GM23248 (cell line): ENCODE measurements around the gene TMEM202. TPM values are rescaled to one million over a fixed set of nuclear protein-coding genes. Genes with fewer than 3 reads are reported as not detected.
A peak's percentile ranks its signal among the peaks of the same experiment; 100 is the strongest.

Source experiments
- DNase-seq: peaks from one replicate; pipeline ENCODE4 v3.0.0-alpha.2; 2015
- H2AFZ ChIP-seq: fragments of 200-600 bp; sonication (generic); 2 replicates; pipeline ENCODE4 v1.6.1; 2016; ENCODE audit warnings: antibody characterized with exemption
- H3F3A ChIP-seq: fragments of 200-600 bp; sonication (generic); 2 replicates; pipeline ENCODE4 v1.6.1; 2016; ENCODE audit warnings: mild to moderate bottlenecking, antibody characterized with exemption, mixed run types; ENCODE audit not compliant: insufficient read depth
- H3K27ac ChIP-seq: fragments of 200-600 bp; sonication (generic); 2 replicates; pipeline ENCODE4 v1.5.1; 2016; ENCODE audit warnings: mild to moderate bottlenecking
- H3K27me3 ChIP-seq: fragments of 200-600 bp; sonication (generic); replicated peaks from 2 replicates; pipeline ENCODE4 v1.6.1; 2016; ENCODE audit warnings: mild to moderate bottlenecking; ENCODE audit not compliant: insufficient read depth
- H3K36me3 ChIP-seq: fragments of 200-600 bp; sonication (generic); 2 replicates; pipeline ENCODE4 v1.6.1; 2016; ENCODE audit warnings: low read depth, mild to moderate bottlenecking
- H3K4me1 ChIP-seq: fragments of 200-600 bp; sonication (generic); 2 replicates; pipeline ENCODE4 v1.6.1; 2016; ENCODE audit warnings: mild to moderate bottlenecking; ENCODE audit not compliant: insufficient read depth
- H3K4me2 ChIP-seq: fragments of 200-600 bp; sonication (generic); one replicate; pipeline ENCODE4 v1.6.1; 2016; ENCODE audit warnings: mild to moderate bottlenecking; ENCODE audit not compliant: unreplicated experiment
- H3K4me3 ChIP-seq: fragments of 200-600 bp; sonication (generic); 2 replicates; pipeline ENCODE4 v1.5.1; 2016; ENCODE audit warnings: mild to moderate bottlenecking
- H3K79me2 ChIP-seq: fragments of 200-600 bp; sonication (generic); 2 replicates; pipeline ENCODE4 v1.6.1; 2016; ENCODE audit warnings: mild to moderate bottlenecking; ENCODE audit not compliant: insufficient read depth
- H3K9ac ChIP-seq: fragments of 200-600 bp; sonication (generic); 2 replicates; pipeline ENCODE4 v1.6.1; 2016; ENCODE audit warnings: mild to moderate bottlenecking
- H3K9me2 ChIP-seq: fragments of 200-600 bp; sonication (generic); 2 replicates; pipeline ENCODE4 v1.6.1; 2016; ENCODE audit warnings: mixed run types, mild to moderate bottlenecking, moderate library complexity; ENCODE audit not compliant: insufficient read depth
- H3K9me3 ChIP-seq: fragments of 200-600 bp; sonication (generic); one replicate; pipeline ENCODE4 v1.6.1; 2017; ENCODE audit warnings: low read depth
- H4K20me1 ChIP-seq: fragments of 200-600 bp; sonication (generic); 2 replicates; pipeline ENCODE4 v1.6.0; 2016; ENCODE audit not compliant: insufficient read depth
- EZH2 ChIP-seq: fragments of 200-600 bp; sonication (generic); IDR thresholded peaks from 2 replicates; pipeline ENCODE4 v1.6.1; 2018; ENCODE audit warnings: antibody characterized with exemption, mild to moderate bottlenecking; ENCODE audit not compliant: insufficient read depth, poor library complexity, severe bottlenecking
- EZH2phosphoT487 ChIP-seq: fragments of 200-600 bp; sonication (generic); IDR thresholded peaks from 2 replicates; pipeline ENCODE4 v1.6.1; 2018; ENCODE audit warnings: antibody characterized with exemption, moderate library complexity, mild to moderate bottlenecking, low read depth; ENCODE audit not compliant: insufficient read depth
- WGBS, 2 experiments: methylation state at CpG; one replicate each; pipeline ENCODE4 v1.1.6; 2015 to 2017; ENCODE audit warnings: low lambda C conversion rate in 2 of 2, low coverage in 1 of 2; ENCODE audit errors: missing lambda C conversion rate in 2 of 2; 5-methylcytosine and 5-hydroxymethylcytosine counted together
- in situ Hi-C: fragments of 300-500 bp; cut with MboI; formaldehyde crosslinking; loops from 2 replicates; pipeline ENCODE4 v1.15.0; 2020
- polyA plus RNA-seq: library from polyadenylated mRNA; unstranded; fragments of >200 nt; fragmentation: Nextera tagmentation; extraction: Ambion mirVana; gene quantifications from 2 replicates; pipeline ENCODE4 v1.2.1, GENCODE V29; 2016
- total RNA-seq: library from RNA; depleted of rRNA; stranded (reverse); fragments of >200 nt; shearing (Covaris generic); gene quantifications from 2 replicates; pipeline ENCODE4 v1.2.3, GENCODE V29; 2014

TMEM202 gene
- total and polyA plus RNA-seq, 2 experiments from 2014 or later, result not detected

- H3K79me2 ChIP-seq, result peaks cover 55% of the 10 kb centered on the region
- H3K9ac ChIP-seq, result peak overlapping the region; percentile 53
- peak; percentile 97 for DNase-seq
- H3F3A ChIP-seq, result peaks cover 24% of the 10 kb centered on the region
- H4K20me1 ChIP-seq, result no peaks in the 10 kb centered on the region
- no peaks in the 10 kb centered on the region for H3K9me2 ChIP-seq
- 4% methylated on average over 7 of the region's 7 CpGs for WGBS, 2 experiments
- peak overlapping the region; percentile 69 for H3K4me2 ChIP-seq
- peak overlapping the region; percentile 39; the same call in 1 of the 2 replicates for H2AFZ ChIP-seq
- H3K4me3 ChIP-seq, result peak overlapping the region; percentile 46
- peaks cover 18% of the 10 kb centered on the region for H3K4me1 ChIP-seq
- in situ Hi-C loops, result no loop called here
- no peaks in the 10 kb centered on the region for H3K9me3 ChIP-seq
- peak overlapping the region; percentile 75 for H3K27ac ChIP-seq
- no peaks in the 10 kb centered on the region for H3K27me3 ChIP-seq
- no peaks in the 10 kb centered on the region for H3K36me3 ChIP-seq
- TF ChIP-seq EZH2phosphoT487, result no peak
- TF ChIP-seq EZH2, result no peak
Observed at GRCh38 chr15:72358650-72359171, 39.4 kb upstream of the TMEM202 start.

DNA sequence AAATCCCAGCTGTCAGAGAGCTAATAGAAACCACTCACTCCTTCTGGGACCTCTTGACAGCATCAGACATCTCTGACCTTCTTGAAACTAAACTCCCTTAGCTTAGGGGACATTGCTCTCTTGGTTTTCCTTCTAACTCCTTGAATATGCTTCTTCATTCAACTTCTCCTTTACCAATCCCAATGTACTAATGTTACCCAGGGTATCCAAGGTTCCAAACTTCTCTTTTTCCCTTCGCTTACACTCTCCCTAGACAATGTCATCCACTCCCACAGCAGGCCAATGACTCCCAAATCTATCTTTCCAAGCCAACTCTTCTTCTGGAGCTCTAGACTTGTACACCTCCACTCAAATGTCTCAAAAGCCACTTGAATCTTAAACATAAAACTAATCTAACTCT, 36.9 kb upstream of the TMEM202 start:
- peaks cover 62% of the 10 kb centered on the region for H3K79me2 ChIP-seq
- H3K4me1 ChIP-seq, result peaks cover 18% of the 10 kb centered on the region
- TF ChIP-seq EZH2, result no peak
- no peak for TF ChIP-seq EZH2phosphoT487
- no peaks in the 10 kb centered on the region for H3K36me3 ChIP-seq
- H3K4me2 ChIP-seq, result no peak overlapping the region
- in situ Hi-C loops, result no loop called here
- no peak overlapping the region for H3K4me3 ChIP-seq
- H3F3A ChIP-seq, result peaks cover 22% of the 10 kb centered on the region
- WGBS, 2 experiments, result 97 to 100% methylated on average over 1 of the region's 1 CpG
- H4K20me1 ChIP-seq, result no peaks in the 10 kb centered on the region
- no peak for DNase-seq
- no peaks in the 10 kb centered on the region for H3K27me3 ChIP-seq
- H3K9ac ChIP-seq, result no peak overlapping the region
- no peaks in the 10 kb centered on the region for H3K9me2 ChIP-seq
- no peak overlapping the region for H3K27ac ChIP-seq
- H2AFZ ChIP-seq, result no peak overlapping the region
- no peaks in the 10 kb centered on the region for H3K9me3 ChIP-seq

GRCh38 chr15:72365844-72366243, 32.3 kb upstream of the TMEM202 start:
- H3K9me2 ChIP-seq, result no peaks in the 10 kb centered on the region
- peaks cover 77% of the 10 kb centered on the region for H3K79me2 ChIP-seq
- H3K27me3 ChIP-seq, result no peaks in the 10 kb centered on the region
- no peaks in the 10 kb centered on the region for H4K20me1 ChIP-seq
- in situ Hi-C loops, result no loop called here
- no peak overlapping the region for H3K4me2 ChIP-seq
- H3F3A ChIP-seq, result no peaks in the 10 kb centered on the region
- TF ChIP-seq EZH2phosphoT487 (no peak), EZH2 (no peak)
- no peak overlapping the region for H3K27ac ChIP-seq
- H3K36me3 ChIP-seq, result no peaks in the 10 kb centered on the region
- WGBS, 2 experiments, result 87 to 97% methylated on average over 1 of the region's 1 CpG
- peaks cover 4% of the 10 kb centered on the region; the same call in 1 of the 2 replicates for H3K4me1 ChIP-seq
- H3K4me3 ChIP-seq, result no peak overlapping the region
- no peak overlapping the region for H2AFZ ChIP-seq
- no peaks in the 10 kb centered on the region for H3K9me3 ChIP-seq
- DNase-seq, result no peak
- no peak overlapping the region for H3K9ac ChIP-seq

GRCh38 chr15:72368325-72368724, 29.8 kb upstream of the TMEM202 start:
- in situ Hi-C loops, result no loop called here
- H3K4me1 ChIP-seq, result peaks cover 4% of the 10 kb centered on the region; the same call in 1 of the 2 replicates
- H3K79me2 ChIP-seq, result peaks cover 76% of the 10 kb centered on the region

More at GRCh38 chr15:72368325-72368724, 29.8 kb upstream of the TMEM202 start:
- Histone ChIP-seq H3K4me2 (no peak overlapping the region), H3K4me3 (no peak overlapping the region), H3K9me2 (no peaks in the 10 kb centered on the region), H4K20me1 (no peaks in the 10 kb centered on the region), H3K9ac (no peak overlapping the region), H2AFZ (no peak overlapping the region), H3K27me3 (no peaks in the 10 kb centered on the region), H3F3A (no peaks in the 10 kb centered on the region), H3K9me3 (no peaks in the 10 kb centered on the region), H3K27ac (no peak overlapping the region), H3K36me3 (no peaks in the 10 kb centered on the region)
- TF ChIP-seq EZH2 (no peak), EZH2phosphoT487 (no peak)
- no peak for DNase-seq
- 96 to 100% methylated on average over 2 of the region's 2 CpGs for WGBS, 2 experiments
